Cardiac muscle cell (in vitro differentiated cells and primary cell): Measurements from ENCODE around the gene TUT1. TPM values are rescaled to one million over a fixed set of nuclear protein-coding genes. Genes with fewer than 3 reads are reported as not detected.

ENCODE experiments used
- DNase-seq, 2 donors: peaks; one replicate each; pipeline versions ENCODE4 v3.0.0 to v3.0.0-alpha.2; 2010 to 2017; ENCODE audit warnings: low read depth in 1 of 2, low spot score in 1 of 2
- H3K27ac ChIP-seq: fragments of 200-600 bp; sonication (generic); 2 replicates; pipeline ENCODE4 v1.5.1; 2016
- H3K27me3 ChIP-seq: fragments of 200-600 bp; sonication (generic); 2 replicates; pipeline ENCODE4 v1.6.0; 2016; ENCODE audit warnings: control low read depth
- H3K36me3 ChIP-seq: fragments of 200-600 bp; sonication (generic); 2 replicates; pipeline ENCODE4 v1.5.1; 2016; ENCODE audit warnings: control low read depth
- H3K4me1 ChIP-seq: fragments of 200-600 bp; sonication (generic); 2 replicates; pipeline ENCODE4 v1.8.1; 2017; ENCODE audit warnings: low read depth, mild to moderate bottlenecking, mixed run types
- H3K4me3 ChIP-seq: fragments of 200-600 bp; sonication (generic); 2 replicates; pipeline ENCODE4 v1.5.1; 2016; ENCODE audit warnings: mild to moderate bottlenecking
- H3K9me3 ChIP-seq: fragments of 200-600 bp; sonication (generic); 2 replicates; pipeline ENCODE4 v1.5.1; 2017; ENCODE audit warnings: low read depth, mild to moderate bottlenecking, control low read depth
- polyA plus RNA-seq: library from polyadenylated mRNA; unstranded; fragments of >200 nt; fragmentation: Nextera tagmentation; extraction: Ambion mirVana; gene quantifications from 2 replicates; pipeline ENCODE4 v1.2.1, GENCODE V29; 2016
- total RNA-seq: library from RNA; depleted of rRNA; stranded (reverse); fragments of >200 nt; gene quantifications from 2 replicates; pipeline ENCODE4 v1.2.3, GENCODE V29; 2016
- TF ChIP-seq, protein P1 (sequence below): IDR thresholded peaks from 2 replicates; pipeline ENCODE4 v1.5.1; 2012; ENCODE audit warnings: low read depth, mild to moderate bottlenecking, low read length

Gene TUT1
- total and polyA plus RNA-seq, 2 experiments from 2014 or later: 18.7 to 29.1 TPM

DNA sequence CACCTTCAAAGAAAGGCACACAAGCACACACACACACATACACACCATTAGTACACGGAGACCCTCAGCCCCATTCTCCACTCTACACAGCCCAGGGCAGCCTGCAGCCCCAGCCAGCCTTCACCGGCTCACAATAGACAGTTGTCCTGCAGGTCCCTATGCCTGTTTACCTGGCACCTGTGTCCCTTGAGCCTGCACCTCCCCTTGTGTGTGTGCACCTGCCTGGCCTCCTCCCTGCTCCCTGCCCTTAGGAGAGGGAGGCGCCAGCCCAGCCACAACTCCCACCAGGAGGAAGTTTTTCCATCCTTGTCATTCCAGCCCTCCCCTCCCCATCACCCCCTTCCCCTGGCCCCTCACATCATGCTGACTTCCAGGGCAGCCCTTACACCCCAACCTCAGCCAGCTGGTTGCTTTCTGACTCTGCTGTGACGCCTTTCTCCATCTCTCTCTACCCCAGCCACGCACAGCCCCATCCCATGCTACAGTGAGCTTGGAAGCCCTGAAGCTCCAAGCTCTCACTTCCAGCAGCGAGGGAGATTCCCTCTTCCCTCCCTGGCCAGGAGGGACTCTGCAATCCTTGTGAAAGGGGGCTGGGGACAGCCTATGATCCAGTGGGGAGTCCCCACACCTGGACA is 49.1 kb downstream of the TUT1 start:
- H3K4me3 ChIP-seq: no peak overlapping the region
- H3K27ac ChIP-seq: no peak overlapping the region
- no peak for DNase-seq
- no peaks in the 10 kb centered on the region for H3K9me3 ChIP-seq
- peaks cover 14% of the 10 kb centered on the region for H3K27me3 ChIP-seq
- peaks cover 26% of the 10 kb centered on the region for H3K4me1 ChIP-seq
- TF ChIP-seq, protein P1, sequence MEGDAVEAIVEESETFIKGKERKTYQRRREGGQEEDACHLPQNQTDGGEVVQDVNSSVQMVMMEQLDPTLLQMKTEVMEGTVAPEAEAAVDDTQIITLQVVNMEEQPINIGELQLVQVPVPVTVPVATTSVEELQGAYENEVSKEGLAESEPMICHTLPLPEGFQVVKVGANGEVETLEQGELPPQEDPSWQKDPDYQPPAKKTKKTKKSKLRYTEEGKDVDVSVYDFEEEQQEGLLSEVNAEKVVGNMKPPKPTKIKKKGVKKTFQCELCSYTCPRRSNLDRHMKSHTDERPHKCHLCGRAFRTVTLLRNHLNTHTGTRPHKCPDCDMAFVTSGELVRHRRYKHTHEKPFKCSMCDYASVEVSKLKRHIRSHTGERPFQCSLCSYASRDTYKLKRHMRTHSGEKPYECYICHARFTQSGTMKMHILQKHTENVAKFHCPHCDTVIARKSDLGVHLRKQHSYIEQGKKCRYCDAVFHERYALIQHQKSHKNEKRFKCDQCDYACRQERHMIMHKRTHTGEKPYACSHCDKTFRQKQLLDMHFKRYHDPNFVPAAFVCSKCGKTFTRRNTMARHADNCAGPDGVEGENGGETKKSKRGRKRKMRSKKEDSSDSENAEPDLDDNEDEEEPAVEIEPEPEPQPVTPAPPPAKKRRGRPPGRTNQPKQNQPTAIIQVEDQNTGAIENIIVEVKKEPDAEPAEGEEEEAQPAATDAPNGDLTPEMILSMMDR: no peak
- no peaks in the 10 kb centered on the region for H3K36me3 ChIP-seq

DNA sequence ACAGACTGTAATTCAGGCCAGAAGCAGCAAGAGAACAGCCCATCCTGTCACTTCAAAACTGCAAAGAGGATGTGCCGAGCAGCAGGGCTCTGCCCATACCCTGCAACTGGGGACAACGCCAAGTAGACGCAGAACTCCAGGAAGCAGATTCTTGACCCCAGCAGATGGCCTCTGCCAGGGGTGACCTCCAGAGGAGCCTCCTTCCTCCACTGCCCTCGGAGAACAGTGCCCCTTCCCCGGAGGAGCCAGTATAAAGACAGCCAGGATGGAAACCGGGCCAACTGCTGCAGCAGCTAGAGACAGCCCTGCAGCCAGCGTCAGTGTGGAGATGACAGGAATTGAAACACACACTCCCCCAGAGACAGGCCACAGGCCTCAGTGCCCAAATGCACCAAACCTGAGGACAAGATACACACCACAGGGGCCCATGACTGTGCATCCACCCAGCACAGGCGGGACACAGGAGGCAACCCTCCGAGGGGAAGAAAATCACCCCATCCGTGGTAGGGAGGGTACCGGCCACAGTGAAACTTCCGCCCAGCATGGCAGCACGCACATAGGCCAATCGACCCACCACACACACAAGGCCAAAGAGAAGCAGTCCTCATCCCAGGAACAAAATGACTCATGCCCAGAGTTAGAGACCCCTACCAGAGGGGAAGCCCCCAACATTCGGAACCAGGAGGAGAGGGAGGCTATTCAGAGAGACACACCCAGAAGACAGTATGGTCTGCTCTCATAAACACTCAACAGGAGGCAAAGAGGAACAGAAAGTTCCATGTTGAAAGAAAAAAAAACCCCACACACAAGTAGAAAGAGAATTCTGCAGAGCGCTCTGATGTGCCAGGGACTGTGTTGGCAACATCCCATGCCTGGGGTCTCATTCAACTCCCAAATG is 50.3 kb downstream of the TUT1 start:
- Histone ChIP-seq H3K27ac (no peak overlapping the region), H3K27me3 (peaks cover 14% of the 10 kb centered on the region), H3K4me3 (no peak overlapping the region), H3K4me1 (peaks cover 24% of the 10 kb centered on the region), H3K36me3 (no peaks in the 10 kb centered on the region), H3K9me3 (no peaks in the 10 kb centered on the region)
- no peak for DNase-seq
- TF ChIP-seq, protein P1: no peak

DNA sequence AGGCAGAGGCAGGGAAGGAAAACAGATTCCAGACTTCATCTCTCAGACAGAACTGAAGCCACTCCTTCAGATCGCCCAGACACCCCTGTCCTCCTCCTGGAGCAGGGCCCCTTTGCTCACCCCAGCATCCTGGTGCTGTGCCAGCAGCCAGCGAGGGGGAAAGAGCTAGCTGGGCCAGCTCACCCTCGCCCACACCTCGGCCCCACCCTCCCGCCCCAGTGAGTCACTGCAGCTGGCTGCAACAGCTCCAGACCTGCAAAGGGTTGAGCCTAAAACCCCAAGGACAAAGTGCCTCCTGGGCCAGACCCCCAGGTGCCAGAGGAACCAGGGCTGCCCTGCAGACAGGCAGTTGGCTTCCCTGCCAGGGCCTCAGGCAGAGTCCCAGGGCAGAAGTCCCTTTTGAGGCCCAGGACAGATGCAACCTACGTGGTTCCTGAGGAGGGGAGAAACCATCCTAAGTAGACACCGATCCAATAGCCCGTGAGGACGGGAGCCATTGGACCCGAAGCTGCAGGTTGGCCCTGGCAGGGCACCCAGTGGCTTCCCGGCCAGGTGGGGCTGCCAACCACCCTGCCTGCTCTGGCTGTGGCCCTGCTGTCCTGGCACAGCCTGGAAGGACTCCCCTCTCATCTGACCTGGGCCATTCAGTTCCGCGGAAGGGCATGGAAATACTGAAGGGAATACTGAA is 51.9 kb downstream of the TUT1 start:
- peak in 1 of 2 donors; percentile 92 for DNase-seq
- peaks cover 15% of the 10 kb centered on the region for H3K4me1 ChIP-seq

DNA sequence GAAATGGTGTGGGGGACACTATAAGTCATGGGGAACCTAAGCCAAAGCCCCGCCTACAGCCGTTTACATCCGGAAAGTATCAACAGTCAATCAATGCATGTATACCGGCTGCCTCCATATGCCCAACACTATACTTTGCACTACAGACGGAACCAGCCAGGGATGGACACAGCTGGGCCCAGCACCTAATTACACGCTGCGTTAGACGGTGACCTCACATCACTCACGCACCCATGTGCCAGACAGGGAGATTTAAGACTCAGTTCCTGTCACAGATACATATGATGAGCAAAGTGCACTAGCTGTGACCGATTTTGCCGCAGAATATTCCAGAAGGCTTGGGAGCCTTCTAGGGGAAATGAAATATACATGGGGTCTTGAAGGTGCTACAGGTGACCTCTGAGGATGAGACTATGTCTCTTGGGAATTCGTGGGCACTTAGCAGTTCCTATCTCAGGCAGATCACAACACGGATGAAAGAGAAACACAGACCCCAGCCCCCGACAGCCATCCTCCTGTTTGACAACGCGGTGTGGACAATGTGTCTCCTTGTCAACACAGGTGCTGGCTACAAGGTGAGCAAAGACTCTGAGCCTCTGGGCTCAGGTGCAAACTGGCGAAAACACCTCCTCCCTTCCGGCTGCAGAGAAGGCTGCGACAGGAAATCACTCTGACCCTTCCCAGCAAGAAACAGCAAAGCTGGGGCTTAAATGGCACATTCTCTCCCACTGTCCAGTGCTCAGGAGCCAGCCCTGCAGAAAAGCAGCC is 52.7 kb downstream of the TUT1 start:
- TF ChIP-seq, protein P1: no peak
- no peak overlapping the region for H3K4me3 ChIP-seq
- peaks cover 4% of the 10 kb centered on the region for H3K27me3 ChIP-seq
- H3K36me3 ChIP-seq: peaks cover 10% of the 10 kb centered on the region
- no peak overlapping the region for H3K27ac ChIP-seq
- no peak for DNase-seq
- H3K4me1 ChIP-seq: peaks cover 9% of the 10 kb centered on the region
- H3K9me3 ChIP-seq: no peaks in the 10 kb centered on the region

More for the DNA sequence above, 51.9 kb downstream of the TUT1 start:
- H3K36me3 ChIP-seq: peaks cover 7% of the 10 kb centered on the region
- no peaks in the 10 kb centered on the region for H3K9me3 ChIP-seq
- H3K27me3 ChIP-seq: peaks cover 5% of the 10 kb centered on the region
- no peak overlapping the region for H3K4me3 ChIP-seq
- TF ChIP-seq, protein P1: no peak
- no peak overlapping the region for H3K27ac ChIP-seq

DNA sequence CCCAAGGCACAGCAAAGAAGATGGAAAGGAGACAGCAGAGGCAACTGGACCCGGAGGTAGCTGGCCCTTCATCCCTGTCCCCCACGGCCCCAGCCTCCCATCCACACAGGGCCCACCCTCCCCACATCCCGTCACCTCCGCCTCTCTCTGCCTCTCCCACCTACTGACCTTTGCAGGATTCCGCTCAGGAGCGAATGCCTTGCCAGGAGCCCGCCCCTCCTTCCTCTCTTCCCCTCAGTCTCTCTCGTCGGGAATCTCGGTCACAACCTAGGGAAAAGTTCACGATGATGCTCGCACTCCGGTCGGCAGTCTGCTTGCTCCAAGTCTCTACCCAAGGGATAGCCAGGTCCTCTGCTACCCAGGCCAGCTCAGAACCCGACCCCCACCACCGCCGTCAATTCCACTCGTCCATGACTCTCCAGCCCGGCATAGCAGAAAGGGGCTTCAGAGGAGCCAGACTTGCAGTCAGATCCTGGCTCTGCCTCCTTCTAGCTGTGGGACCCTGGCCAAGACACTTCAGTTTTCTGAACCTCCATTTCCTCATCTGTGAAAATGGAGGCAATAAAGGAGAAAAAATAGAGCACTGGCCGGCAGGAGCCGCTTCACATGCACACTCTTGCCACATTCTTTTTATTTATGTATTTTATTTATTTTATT is 54.9 kb downstream of the TUT1 start:
- no peak overlapping the region for H3K4me3 ChIP-seq
- TF ChIP-seq, protein P1: no peak
- DNase-seq: no peak

More for the DNA sequence above, 54.9 kb downstream of the TUT1 start:
- H3K36me3 ChIP-seq: peaks cover 19% of the 10 kb centered on the region
- H3K9me3 ChIP-seq: no peaks in the 10 kb centered on the region
- peaks cover 9% of the 10 kb centered on the region for H3K4me1 ChIP-seq
- no peak overlapping the region for H3K27ac ChIP-seq
- no peaks in the 10 kb centered on the region for H3K27me3 ChIP-seq
